HG02885 (cell line): ENCODE results near the gene TNFRSF13B.
"Not testable (repeated sequence)": the region's sequence is repeated elsewhere in the genome, so short reads cannot be mapped to it uniquely, and the experiment has no call there.

Experiments used
- ATAC-seq: cut with Tn5 transposase; IDR thresholded peaks from one replicate; pipeline ENCODE4 v1.9.1; 2021; ENCODE audit warnings: mild to moderate bottlenecking; ENCODE audit not compliant: unreplicated experiment, poor library complexity

The TNFRSF13B gene

GRCh38 chr17:17007891-17008290 is 36.0 kb upstream of the TNFRSF13B start:
- ATAC-seq, result not testable (repeated sequence)

- not testable (repeated sequence) for ATAC-seq
These were observed 33.2 kb upstream of the TNFRSF13B start for GRCh38 chr17:17004997-17005614.

- no peak for ATAC-seq
These were observed 32.5 kb upstream of the TNFRSF13B start for GRCh38 chr17:17004251-17004996.

- ATAC-seq, result not testable (repeated sequence)
These were observed 31.1 kb upstream of the TNFRSF13B start for GRCh38 chr17:17002731-17003715.

- ATAC-seq, result peak; percentile 78
These were observed 30.1 kb upstream of the TNFRSF13B start for GRCh38 chr17:17001874-17002520.

GRCh38 chr17:17001076-17001777 is 29.3 kb upstream of the TNFRSF13B start:
- ATAC-seq, result no peak

GRCh38 chr17:16999931-17000625 is 28.2 kb upstream of the TNFRSF13B start:
- ATAC-seq, result no peak

- ATAC-seq, result no peak
These were observed 25.9 kb upstream of the TNFRSF13B start for GRCh38 chr17:16997514-16998429.

- not testable (repeated sequence) for ATAC-seq
These were observed 24.8 kb upstream of the TNFRSF13B start for GRCh38 chr17:16996726-16997125.

GRCh38 chr17:16995930-16996329 is 24.0 kb upstream of the TNFRSF13B start:
- no peak for ATAC-seq

- no peak for ATAC-seq
These were observed 22.7 kb upstream of the TNFRSF13B start for GRCh38 chr17:16994631-16995030.

- no peak for ATAC-seq
These were observed 19.6 kb upstream of the TNFRSF13B start for GRCh38 chr17:16991349-16992009.

- ATAC-seq, result no peak
These were observed 18.3 kb upstream of the TNFRSF13B start for GRCh38 chr17:16989953-16990860.

GRCh38 chr17:16989230-16989952 is 17.5 kb upstream of the TNFRSF13B start:
- ATAC-seq, result peak; percentile 34

GRCh38 chr17:16988749-16989229 is 16.9 kb upstream of the TNFRSF13B start:
- ATAC-seq, result peak; percentile 15
